NCI-H2081 (cell line): ENCODE results near the gene DNAJA4.
A peak's percentile ranks its signal among the peaks of the same experiment; 100 is the strongest.

Experiments used
- DNase-seq, 2 experiments: peaks; one replicate each; lab custom pipeline; 2025; lab: John Stamatoyannopoulos, UW

The DNAJA4 gene

GRCh38 chr15:78315686-78316282 is 51.4 kb downstream of the DNAJA4 start:
- peak; percentile 19 to 46 for DNase-seq

- peak; percentile 10 to 32 for DNase-seq
These were observed 52.1 kb downstream of the DNAJA4 start for GRCh38 chr15:78316283-78317083.

- DNase-seq, result no peak
These were observed 52.9 kb downstream of the DNAJA4 start for GRCh38 chr15:78317145-78317836.

DNA sequence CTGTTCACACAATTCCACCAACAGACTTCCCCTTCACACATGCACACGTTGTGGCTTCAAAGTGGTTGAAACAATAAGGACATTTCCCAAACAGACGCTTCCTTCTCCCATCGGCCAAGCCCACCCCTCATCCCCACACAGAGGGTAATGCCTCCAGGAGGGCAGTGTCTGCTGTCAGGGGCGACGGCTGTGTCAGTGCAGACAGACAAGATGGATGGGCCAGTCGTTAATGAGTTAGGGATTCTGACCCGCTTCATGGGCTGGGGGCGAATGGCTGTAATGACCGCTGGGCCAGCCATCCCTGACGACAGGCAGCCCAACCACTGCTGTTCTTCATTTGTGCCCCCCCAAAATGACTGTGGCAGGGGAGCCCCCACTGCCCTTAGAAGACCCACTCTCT is 55.2 kb downstream of the DNAJA4 start:
- no peak for DNase-seq

DNA sequence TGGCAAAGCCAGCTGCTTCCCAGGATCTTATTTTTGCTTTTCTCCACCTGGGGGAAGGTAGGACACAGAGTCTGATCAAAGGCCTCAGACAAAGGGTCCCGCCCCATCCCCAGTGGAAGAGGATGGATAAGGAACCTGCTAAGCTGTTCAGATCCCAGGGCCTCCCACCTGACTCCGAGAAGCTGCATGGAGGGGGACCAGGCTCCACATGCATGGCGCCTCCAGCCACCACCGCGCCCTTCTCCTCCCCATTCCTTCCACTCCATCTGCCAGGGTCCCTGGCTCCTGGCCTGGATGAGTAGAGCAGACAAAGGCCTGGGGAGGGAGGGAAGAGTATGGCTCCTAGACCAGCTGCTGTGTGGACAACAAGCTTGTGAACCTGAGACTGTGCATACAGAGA is 55.8 kb downstream of the DNAJA4 start:
- DNase-seq, result no peak

DNA sequence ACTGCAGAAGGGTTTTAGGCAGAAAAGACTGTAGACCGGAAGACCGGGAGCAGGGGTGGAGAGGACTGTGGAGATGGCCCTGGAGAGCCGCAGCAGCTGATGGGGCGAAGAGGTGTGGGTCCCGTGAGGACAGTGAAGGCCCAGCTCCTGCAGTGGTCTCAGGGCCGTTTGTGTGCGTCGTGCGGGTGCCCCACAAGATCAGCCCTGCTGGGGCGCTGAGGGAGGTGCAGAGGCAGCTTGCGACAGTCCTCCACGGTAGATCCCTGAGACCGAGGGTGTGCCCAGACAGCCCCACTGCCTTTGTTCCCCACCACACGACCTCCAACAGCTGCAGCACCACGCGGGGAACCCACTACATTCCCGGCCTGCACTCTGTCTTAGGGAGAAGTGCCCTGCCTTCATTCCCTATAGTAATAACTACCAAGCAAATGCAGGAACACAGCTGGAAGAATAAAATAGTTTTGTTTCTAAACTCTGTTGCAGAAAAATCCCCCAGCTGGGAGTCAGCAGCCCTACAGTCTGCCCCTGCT is 56.7 kb downstream of the DNAJA4 start:
- no peak for DNase-seq

DNA sequence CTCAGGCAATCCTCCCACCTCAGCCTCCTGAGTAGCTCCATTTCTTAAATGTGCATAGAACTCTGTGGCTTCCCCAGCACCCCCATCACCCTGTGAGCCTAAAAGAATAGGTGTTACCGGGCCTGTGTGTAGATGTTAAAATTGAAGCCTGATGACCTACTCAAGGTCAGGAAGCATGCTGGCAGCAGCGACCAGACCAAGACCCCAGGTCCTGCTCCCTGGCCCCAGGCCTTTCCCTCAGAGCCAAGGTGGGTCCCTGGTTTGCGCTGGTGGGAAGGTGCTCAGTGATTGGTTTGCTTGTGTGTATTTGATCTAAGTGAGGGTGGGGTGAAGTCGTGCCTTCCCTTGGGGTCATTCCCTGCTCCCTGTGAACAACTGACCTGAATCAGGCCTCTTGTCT is 57.4 kb downstream of the DNAJA4 start:
- DNase-seq, result no peak

DNA sequence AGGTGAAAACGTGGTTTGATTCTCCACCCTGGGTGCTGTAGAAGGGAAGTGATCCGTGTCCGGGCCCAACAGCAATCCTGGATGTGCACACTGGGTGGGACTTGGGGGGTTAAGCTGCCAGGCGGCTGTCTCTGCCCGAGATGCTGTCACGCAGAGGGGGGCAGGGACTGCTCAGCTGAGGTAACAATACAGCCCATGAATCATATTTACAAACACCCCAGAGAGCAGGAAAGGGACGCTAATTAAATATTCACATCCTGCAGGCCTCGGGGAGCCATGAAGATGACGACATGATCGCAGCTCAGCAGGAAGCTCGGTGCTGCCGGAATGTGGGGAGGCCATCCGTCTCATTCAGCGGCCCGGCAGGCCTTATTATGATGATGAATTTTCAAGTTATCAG is 57.9 kb downstream of the DNAJA4 start:
- peak; percentile 84 to 92 for DNase-seq

DNA sequence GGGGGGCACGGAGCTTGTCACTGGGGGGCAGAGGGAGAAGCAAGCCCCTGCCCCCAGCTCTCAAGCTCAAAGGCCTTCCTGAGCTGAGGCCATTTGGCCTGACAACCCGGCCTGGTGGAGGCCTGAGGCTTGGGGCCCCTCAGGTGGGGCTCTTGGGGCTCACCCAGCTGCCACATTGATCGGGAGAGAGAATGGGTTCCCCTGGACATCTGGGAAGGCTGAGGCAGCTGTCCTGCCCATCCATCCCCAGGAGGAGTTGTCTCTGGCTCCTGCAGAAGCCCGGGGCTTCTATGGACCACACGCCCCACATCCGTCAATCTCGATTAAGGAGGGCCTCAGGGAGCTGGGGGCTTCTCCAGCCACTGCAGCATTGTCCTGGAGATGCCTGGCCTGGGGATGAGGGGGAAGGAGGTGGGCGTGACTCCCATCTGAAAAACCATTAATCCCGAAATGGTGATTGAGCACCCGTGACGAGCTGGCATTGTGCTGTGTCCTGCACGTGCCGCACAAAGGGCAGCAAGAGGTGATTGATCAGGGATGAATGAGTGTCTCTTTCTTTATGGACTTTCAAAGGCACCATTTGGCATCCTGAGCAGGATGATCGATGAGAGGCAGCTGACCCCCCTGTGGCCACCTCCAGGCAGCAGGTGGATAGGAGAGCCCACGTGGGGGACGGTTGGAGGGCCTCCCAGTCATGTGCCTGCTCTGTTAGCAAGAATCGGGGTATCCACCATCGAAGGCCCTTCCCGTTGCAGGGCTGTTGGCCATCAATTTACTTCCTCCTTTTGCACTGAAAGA is 58.6 kb downstream of the DNAJA4 start:
- no peak for DNase-seq

- no peak for DNase-seq
These were observed 59.3 kb downstream of the DNAJA4 start for GRCh38 chr15:78323693-78324092.

DNA sequence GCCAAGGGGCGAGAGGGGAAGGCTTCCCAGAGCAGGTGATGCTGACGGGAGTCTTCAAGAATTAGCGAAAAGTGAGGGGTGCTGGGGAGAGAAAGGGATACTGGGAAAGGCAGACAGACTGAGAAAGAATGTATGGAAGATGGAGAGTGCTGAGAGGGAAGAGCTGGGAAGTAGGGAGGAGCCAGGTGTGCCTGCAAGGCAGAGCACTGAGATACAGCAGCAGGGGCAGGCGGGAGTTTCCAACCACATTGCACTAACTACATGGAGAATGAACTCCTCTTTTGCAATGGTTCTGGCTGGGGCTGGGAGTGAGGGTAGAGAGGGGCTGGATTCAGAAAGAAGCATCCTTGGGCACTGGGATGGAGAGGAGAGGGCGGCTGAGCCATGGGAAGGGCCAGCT is 59.8 kb downstream of the DNAJA4 start:
- no peak for DNase-seq

DNA sequence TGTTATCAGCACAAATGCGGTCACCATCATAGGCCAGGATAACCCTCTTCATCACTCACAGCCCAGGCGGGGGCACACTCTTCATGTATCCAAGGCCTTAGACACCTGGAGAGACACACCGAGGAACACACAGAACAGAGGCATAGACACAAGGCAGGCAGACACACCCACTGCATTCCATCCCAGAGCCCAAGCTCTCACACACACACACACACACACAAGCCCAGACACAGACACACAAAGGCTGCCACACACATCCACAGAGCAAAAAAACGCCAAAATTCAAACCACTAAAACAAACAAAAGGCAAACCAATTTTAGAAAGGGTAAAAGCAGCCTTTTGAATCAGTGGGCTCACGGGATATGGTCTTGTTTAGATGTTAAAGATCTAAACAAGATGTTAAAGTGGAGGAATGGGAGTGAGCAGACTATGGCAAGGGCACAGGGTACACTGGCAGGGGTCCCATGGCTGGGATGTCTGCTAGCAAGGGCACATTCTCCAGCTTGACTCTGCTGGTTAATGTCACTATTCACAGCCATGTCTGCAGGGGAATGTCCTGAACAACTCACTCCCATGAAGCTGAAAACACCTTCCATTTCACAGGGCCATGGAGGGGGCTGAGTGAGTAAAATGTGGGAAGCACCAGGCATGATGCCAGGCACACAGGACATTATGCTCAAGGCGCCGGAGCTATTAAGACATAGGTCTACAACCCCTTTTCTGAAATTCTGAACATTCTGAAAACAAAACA is 60.9 kb downstream of the DNAJA4 start:
- DNase-seq, result no peak

DNA sequence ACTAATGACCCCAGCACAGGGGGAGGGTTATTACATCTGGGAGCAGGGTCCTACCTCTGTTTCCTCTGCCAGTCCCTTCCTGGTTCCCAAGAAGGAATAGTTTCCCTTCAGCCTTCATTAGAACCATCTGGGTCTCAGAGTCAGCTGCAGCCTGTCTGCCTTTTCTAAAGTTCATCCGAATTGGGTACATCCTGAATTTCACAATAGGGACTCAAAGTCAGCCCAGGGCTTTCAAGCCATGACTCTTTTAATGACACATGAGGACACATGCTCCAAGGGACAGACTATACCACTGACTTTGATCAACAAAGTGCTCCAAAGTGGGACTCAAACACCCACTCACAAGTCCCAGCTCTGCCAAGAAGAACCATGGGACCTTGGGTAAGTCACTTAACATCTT is 63.1 kb downstream of the DNAJA4 start:
- no peak for DNase-seq

DNA sequence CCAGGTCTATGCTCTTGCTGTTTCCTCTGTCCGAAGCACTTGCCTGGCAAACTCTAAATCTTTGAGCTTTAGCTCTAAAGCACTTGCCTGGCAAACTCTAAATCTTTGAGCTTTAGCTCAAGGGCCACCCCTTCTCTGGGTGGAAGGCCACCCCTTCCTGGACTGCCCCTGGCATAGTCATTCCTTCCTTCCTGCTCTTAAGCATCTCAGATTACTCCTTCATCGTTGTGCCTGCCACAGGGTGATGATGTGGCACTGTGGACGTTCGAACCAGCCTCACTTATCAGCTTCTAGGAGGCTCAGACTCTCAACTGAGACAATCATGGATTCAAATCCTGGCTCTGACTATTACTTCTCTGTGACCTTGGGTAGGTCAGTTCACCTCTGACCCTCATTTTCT is 65.3 kb downstream of the DNAJA4 start:
- no peak for DNase-seq
